K562 (cell line): ENCODE results near the gene SAP25. TPM values are rescaled to one million over a fixed set of nuclear protein-coding genes. Genes with fewer than 3 reads are reported as not detected.

ENCODE experiments used
- CCNT2 ChIP-seq: IDR thresholded peaks from 2 replicates; pipeline ENCODE4 v1.6.1; 2011; ENCODE audit warnings: borderline replicate concordance, low read depth, mild to moderate bottlenecking, moderate library complexity, mixed read lengths, low read length; ENCODE audit not compliant: insufficient read length; ENCODE audit errors: extremely low read depth
- CHAMP1 ChIP-seq: fragments of 450-650 bp; IDR thresholded peaks from 2 replicates; pipeline ENCODE4 v1.6.1; 2016; ENCODE audit warnings: mild to moderate bottlenecking
- EHMT2 ChIP-seq: fragments of 450-650 bp; IDR thresholded peaks from 2 replicates; pipeline ENCODE4 v1.6.1; 2018; ENCODE audit warnings: antibody characterized with exemption
- FOXK2 ChIP-seq, 2 experiments: fragments of 450-650 bp; IDR thresholded peaks in 1 of 2; conservative IDR thresholded peaks in 1 of 2; 2 replicates each; pipeline ENCODE4 v1.6.1; 2016; ENCODE audit warnings: low read depth in 2 of 2, mild to moderate bottlenecking in 1 of 2
- KLF10 ChIP-seq: fragments of 250-450 bp; sonication (Bioruptor Pico); IDR thresholded peaks from 2 replicates; pipeline ENCODE4 v1.6.1; 2021; ENCODE audit warnings: matching md5 sums
- MCM5 ChIP-seq: fragments of 450-650 bp; IDR thresholded peaks from 2 replicates; pipeline ENCODE4 v1.6.1; 2016; ENCODE audit warnings: low read depth
- MTF1 ChIP-seq: fragments of 250-450 bp; sonication (Bioruptor Pico); IDR thresholded peaks from 2 replicates; pipeline ENCODE4 v1.9.0; 2021; ENCODE audit warnings: moderate library complexity, mild to moderate bottlenecking, inconsistent platforms, borderline replicate concordance
- NFATC3 ChIP-seq: fragments of 450-650 bp; IDR thresholded peaks from 2 replicates; pipeline ENCODE4 v1.6.1; 2017; ENCODE audit warnings: mild to moderate bottlenecking
- PHB ChIP-seq: fragments of 250-450 bp; sonication (Bioruptor Pico); IDR thresholded peaks from 2 replicates; pipeline ENCODE4 v1.5.0; 2021
- PPARD ChIP-seq: fragments of 250-450 bp; sonication (Bioruptor Pico); IDR thresholded peaks from 2 replicates; pipeline ENCODE4 v1.8.0; 2022; ENCODE audit warnings: inconsistent platforms, mild to moderate bottlenecking, moderate library complexity
- RBFOX2 ChIP-seq: fragments of 200-400 bp; formaldehyde crosslinking; IDR thresholded peaks from 2 replicates; pipeline ENCODE4 v1.6.1; 2017; ENCODE audit warnings: low read depth, mild to moderate bottlenecking, low read length, moderate library complexity
- RBM34 ChIP-seq: fragments of 200-400 bp; formaldehyde crosslinking; IDR thresholded peaks from 2 replicates; pipeline ENCODE4 v1.6.1; 2018; ENCODE audit warnings: low read length, borderline replicate concordance; ENCODE audit not compliant: insufficient read depth
- ZKSCAN3 ChIP-seq: fragments of 250-450 bp; sonication (Bioruptor Pico); IDR thresholded peaks from 2 replicates; pipeline ENCODE4 v1.4.0; 2020
- ZNF584 ChIP-seq: fragments of 200-800 bp; sonication (Bioruptor generic); IDR thresholded peaks from 2 replicates; pipeline ENCODE4 v1.6.1; 2016; ENCODE audit warnings: low read depth, mild to moderate bottlenecking, missing genetic modification characterization, missing compliant biosample characterization
- ZNF609 ChIP-seq: sonication (generic); formaldehyde crosslinking; IDR thresholded peaks from 2 replicates; pipeline ENCODE4 v1.8.1; 2023; ENCODE audit warnings: missing genetic modification reagents, mild to moderate bottlenecking, borderline replicate concordance
- polyA plus RNA-seq, 8 experiments: library from polyadenylated mRNA; depleted of rRNA in 4 of 8; stranded (reverse) in 5 of 8; unstranded in 3 of 8; fragments of >200 nt; fragmentation: Nextera tagmentation in 2 of 8; fragmentation: Illumina TruSeq in 1 of 8; extraction: Ambion mirVana in 2 of 8; extraction: Trizol in 1 of 8; gene quantifications; 2 replicates each; pipeline versions ENCODE4 v1.2.1 to v1.2.3, GENCODE V29; 2011 to 2014; ENCODE audit warnings: inconsistent platforms in 1 of 8, missing spikeins in 1 of 8
- total RNA-seq, 7 experiments: library from RNA; depleted of rRNA in 6 of 7; stranded (reverse); fragments of >200 nt in 6 of 7; fragmentation: Illumina TruSeq in 2 of 7; extraction: Trizol in 2 of 7; gene quantifications; 2 replicates each; pipeline versions ENCODE4 v1.2.1 to v1.2.3, GENCODE V29; 2011 to 2021; ENCODE audit warnings: low replicate concordance in 1 of 7
- TF ChIP-seq, protein P1 (sequence below): fragments of 250-450 bp; sonication (Bioruptor Pico); IDR thresholded peaks from 2 replicates; pipeline ENCODE4 v1.8.0; 2022; ENCODE audit warnings: inconsistent platforms
- TF ChIP-seq, protein P2 (sequence below): sonication (generic); formaldehyde crosslinking; IDR thresholded peaks from 2 replicates; pipeline ENCODE4 v1.8.1; 2022; ENCODE audit warnings: missing genetic modification reagents

Gene SAP25
- total and polyA plus RNA-seq, 9 of the 15 experiments (the other 6 are each of a cell fraction or from before 2014, with no cell fraction given), result 0.13 to 5.3 (median 0.78) TPM; not detected in 1

DNA sequence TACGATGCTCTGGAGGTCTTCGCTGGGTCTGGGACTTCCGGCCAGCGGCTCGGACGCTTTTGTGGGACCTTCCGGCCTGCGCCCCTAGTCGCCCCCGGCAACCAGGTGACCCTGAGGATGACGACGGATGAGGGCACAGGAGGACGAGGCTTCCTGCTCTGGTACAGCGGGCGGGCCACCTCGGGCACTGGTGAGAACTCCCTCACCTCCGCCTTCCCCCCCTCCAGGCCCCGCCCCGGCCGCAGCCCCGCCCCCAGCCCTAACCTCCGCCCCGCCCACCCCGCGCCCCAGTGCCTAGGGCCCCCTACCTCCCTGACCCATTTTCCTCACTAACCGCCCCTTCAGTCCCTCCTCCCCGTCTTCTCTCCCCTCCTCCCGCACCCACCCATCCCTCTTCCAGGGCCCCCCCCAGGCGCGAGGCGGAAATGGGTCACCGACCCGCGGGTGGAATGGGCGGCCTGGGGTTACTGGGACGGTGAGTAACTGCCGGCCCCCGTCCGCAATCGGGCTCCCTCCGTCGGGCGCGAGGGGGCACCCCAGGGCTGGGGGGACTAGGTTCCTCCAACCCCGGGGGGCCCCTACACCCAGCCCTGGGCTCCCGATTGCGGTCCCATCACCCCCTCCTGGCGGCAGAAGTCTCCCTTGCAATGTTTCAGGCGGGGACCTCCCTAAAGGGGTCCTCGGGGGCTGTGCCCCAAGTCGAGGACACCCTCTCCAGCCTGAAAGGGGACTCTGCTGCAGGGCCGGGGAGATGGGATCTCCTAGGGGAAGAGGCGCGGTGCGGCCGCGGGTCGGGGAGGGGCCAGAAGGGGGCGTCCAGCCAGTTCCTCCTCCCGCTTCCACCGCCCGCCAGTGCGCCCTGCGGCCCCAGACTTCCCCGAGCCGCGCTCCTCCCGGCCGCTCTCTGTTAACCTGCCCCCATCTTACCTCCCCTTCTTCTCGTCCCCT is 30.6 kb upstream of the SAP25 start (continued):
- no peak for TF ChIP-seq NFATC3
- TF ChIP-seq MTF1 (CRISPR knock-in tag), result no peak
- TF ChIP-seq ZNF609 (CRISPR knock-in tag), result no peak
- peak; percentile 35 for TF ChIP-seq CCNT2
- no peak for TF ChIP-seq EHMT2
- TF ChIP-seq RBM34, result no peak
- TF ChIP-seq, protein P1, sequence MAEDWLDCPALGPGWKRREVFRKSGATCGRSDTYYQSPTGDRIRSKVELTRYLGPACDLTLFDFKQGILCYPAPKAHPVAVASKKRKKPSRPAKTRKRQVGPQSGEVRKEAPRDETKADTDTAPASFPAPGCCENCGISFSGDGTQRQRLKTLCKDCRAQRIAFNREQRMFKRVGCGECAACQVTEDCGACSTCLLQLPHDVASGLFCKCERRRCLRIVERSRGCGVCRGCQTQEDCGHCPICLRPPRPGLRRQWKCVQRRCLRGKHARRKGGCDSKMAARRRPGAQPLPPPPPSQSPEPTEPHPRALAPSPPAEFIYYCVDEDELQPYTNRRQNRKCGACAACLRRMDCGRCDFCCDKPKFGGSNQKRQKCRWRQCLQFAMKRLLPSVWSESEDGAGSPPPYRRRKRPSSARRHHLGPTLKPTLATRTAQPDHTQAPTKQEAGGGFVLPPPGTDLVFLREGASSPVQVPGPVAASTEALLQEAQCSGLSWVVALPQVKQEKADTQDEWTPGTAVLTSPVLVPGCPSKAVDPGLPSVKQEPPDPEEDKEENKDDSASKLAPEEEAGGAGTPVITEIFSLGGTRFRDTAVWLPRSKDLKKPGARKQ, result no peak
- no peak for TF ChIP-seq KLF10 (CRISPR knock-in tag)
- peak; percentile 68 for TF ChIP-seq RBFOX2
- TF ChIP-seq FOXK2 (conservative IDR thresholded peaks at IDR 0.05 in 1 of 2, IDR thresholded peaks at IDR 0.05 in 1 of 2; ENCODE audit: low read depth in 2 of 2), result no peak
- TF ChIP-seq, protein P2, sequence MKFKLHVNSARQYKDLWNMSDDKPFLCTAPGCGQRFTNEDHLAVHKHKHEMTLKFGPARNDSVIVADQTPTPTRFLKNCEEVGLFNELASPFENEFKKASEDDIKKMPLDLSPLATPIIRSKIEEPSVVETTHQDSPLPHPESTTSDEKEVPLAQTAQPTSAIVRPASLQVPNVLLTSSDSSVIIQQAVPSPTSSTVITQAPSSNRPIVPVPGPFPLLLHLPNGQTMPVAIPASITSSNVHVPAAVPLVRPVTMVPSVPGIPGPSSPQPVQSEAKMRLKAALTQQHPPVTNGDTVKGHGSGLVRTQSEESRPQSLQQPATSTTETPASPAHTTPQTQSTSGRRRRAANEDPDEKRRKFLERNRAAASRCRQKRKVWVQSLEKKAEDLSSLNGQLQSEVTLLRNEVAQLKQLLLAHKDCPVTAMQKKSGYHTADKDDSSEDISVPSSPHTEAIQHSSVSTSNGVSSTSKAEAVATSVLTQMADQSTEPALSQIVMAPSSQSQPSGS, result no peak
- no peak for TF ChIP-seq CHAMP1
- no peak for TF ChIP-seq ZNF584 (CRISPR knock-in tag)
- no peak for TF ChIP-seq MCM5
- TF ChIP-seq PPARD (CRISPR knock-in tag), result no peak
- TF ChIP-seq ZKSCAN3 (CRISPR knock-in tag), result no peak
- peak; percentile 16; the same call in 1 of the 2 replicates for TF ChIP-seq PHB
